ENCODE data around the gene UGT1A8.

The UGT1A8 gene

GRCh38 chr2:233768076-233768475, 150.6 kb downstream of the UGT1A8 start:
- no peak for DNase-seq (ENCODE audit: low read depth)

- no peak for DNase-seq (ENCODE audit: low read depth)
These were observed 151.8 kb downstream of the UGT1A8 start for GRCh38 chr2:233769260-233769659.

- DNase-seq (ENCODE audit: low read depth): no peak
These were observed 154.7 kb downstream of the UGT1A8 start for GRCh38 chr2:233772153-233772552.

DNA sequence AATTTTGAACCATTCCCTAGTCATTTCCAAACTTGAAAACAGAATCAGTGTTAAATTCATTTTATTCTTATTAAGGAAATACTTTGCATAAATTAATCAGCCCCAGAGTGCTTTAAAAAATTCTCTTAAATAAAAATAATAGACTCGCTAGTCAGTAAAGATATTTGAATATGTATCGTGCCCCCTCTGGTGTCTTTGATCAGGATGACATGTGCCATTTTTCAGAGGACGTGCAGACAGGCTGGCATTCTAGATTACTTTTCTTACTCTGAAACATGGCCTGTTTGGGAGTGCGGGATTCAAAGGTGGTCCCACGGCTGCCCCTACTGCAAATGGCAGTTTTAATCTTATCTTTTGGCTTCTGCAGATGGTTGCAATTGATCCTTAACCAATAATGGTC, 155.2 kb downstream of the UGT1A8 start:
- DNase-seq (ENCODE audit: low read depth): no peak

GRCh38 chr2:233773854-233774253, 156.4 kb downstream of the UGT1A8 start:
- no peak for DNase-seq (ENCODE audit: low read depth)

DNA sequence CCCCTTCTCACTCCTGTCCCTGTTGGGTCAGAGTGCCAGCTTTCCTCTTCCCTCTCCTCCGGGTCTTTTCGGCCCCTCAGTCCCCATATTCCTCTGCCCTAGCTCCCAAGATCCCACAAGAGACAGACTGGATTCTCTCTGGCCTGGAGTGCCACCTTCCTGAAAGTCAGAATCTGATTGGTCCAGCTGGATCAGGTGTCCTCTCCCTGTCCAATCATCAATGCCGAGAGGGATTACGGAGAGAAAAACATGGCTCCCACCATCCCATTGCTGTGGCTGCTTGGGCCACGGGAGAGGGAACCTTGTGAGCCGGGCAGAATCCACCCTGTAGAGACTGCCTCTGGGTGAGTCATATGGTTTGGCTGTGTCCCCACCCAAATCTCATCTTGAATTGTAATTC, 158.0 kb downstream of the UGT1A8 start:
- DNase-seq (ENCODE audit: low read depth): no peak

DNA sequence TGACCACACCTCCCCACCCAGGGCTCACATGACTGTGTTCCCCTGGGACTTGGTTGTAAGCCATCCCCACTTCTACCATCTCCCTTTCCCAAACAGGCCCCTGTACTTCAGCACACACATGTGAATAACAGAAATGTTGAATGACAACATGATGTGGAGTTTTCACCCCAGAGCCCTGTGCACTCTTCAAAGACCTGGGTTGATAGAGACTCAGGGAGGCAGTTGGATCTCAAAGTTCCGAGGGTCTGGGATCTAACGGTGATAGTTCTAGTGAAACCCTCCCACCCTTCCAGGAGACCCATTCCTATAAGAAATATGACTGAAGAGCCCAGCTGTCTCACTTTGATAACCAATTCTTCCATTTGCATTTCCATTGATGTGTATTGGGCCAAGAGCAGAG, 160.6 kb downstream of the UGT1A8 start, which contains the start of gene MROH2A:
TSS of gene MROH2A (plus strand) at position 301 of the 400 bp plus-strand sequence. CDS start 1,029 bp downstream, outside the sequence.
- no peak for DNase-seq (ENCODE audit: low read depth)

GRCh38 chr2:233779722-233780121, 162.3 kb downstream of the UGT1A8 start:
- DNase-seq (ENCODE audit: low read depth): no peak

DNA sequence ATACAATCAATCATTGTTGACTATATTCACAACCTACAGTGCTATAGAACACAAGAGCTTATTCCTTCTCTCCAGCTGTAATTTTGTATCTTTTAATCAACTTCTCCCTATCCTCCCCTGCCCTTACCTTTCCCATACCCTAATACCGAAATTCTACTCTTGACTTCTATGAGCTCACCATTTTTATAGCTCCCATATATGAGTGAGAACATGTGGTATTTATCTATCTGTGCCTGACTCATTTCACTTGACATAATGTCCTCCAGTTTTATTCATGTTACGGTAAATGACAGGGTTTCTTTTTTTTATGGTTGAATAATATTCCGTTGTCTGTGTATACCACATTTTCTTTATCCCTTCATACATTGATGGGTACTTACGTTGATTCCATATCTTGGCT, 163.3 kb downstream of the UGT1A8 start:
- no peak for DNase-seq (ENCODE audit: low read depth)

GRCh38 chr2:233789554-233789953, 172.1 kb downstream of the UGT1A8 start:
- no peak for DNase-seq (ENCODE audit: low read depth)

- DNase-seq (ENCODE audit: low read depth): no peak
These were observed 173.9 kb downstream of the UGT1A8 start for GRCh38 chr2:233791151-233791882.

DNA sequence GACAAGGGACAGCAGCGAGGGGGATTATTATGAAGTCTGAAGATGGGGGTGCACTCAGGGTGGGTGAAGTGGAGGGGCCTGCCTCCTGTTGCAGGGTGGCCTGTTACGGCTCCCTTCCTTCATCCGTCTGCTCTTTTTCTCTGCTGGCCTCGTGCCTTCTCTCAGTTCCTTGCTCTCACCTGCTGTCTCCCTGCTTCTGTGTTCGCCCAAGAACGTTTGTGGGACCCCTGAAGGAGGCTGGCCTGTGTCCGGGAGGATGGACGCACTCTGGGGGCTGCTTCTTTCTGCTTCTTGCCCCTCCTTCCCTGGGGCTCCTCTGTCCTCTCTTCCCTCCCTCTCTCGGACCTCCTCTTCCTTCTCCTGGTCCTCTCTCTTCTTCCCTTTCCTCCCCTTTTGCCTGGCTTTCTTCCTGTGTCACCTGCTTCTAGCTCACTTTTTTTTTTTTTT, 174.5 kb downstream of the UGT1A8 start:
- no peak for DNase-seq (ENCODE audit: low read depth)

DNA sequence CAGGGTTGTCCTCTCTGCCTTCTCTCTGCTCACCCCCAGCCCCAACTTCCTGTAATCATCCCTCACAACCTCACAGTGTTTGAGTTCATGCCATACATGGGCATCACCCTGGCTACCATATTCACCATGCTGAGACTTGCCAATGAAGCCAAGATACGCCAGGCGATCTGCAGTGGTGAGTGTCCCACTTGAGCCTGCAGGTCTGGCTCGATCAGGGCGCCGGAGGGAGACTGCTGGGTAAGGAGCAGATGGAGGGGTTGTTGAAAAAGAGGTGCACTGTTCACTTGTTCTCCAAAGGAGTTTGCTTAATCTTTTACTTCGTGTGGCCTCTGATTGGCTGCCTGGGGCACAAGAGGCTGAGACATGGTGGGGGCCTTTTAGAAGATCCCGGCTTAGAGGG, 175.3 kb downstream of the UGT1A8 start:
- DNase-seq (ENCODE audit: low read depth): no peak

GRCh38 chr2:233793465-233794127, 176.2 kb downstream of the UGT1A8 start:
- DNase-seq (ENCODE audit: low read depth): no peak

GRCh38 chr2:233794128-233794658, 176.8 kb downstream of the UGT1A8 start:
- no peak for DNase-seq (ENCODE audit: low read depth)

- DNase-seq (ENCODE audit: low read depth): no peak
These were observed 178.3 kb downstream of the UGT1A8 start for GRCh38 chr2:233795735-233796171.

GRCh38 chr2:233796254-233796653, 178.8 kb downstream of the UGT1A8 start:
- no peak for DNase-seq (ENCODE audit: low read depth)

GRCh38 chr2:233798335-233799086, 181.1 kb downstream of the UGT1A8 start:
- no peak for DNase-seq (ENCODE audit: low read depth)

GRCh38 chr2:233799087-233799665, 181.7 kb downstream of the UGT1A8 start:
- DNase-seq (ENCODE audit: low read depth): no peak

DNA sequence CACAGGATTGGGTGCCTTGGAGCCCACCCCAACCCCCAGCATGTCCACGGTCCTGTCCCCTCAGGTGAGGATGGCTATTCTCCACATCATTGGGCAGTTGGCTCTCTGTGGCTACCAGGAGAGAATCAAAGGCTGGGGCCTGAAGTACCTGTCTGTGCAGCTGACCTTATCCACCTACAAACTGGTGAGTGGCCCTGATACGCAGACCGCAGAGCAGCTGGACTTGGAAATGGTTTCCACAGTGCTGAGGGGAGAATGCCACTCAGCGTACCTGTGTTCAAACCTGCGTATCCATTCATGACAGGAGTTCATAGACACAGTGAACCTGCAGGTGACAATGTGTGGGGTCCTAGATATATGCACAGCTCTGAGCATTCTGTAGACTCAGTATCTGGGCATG, 182.3 kb downstream of the UGT1A8 start:
- DNase-seq (ENCODE audit: low read depth): no peak

DNA sequence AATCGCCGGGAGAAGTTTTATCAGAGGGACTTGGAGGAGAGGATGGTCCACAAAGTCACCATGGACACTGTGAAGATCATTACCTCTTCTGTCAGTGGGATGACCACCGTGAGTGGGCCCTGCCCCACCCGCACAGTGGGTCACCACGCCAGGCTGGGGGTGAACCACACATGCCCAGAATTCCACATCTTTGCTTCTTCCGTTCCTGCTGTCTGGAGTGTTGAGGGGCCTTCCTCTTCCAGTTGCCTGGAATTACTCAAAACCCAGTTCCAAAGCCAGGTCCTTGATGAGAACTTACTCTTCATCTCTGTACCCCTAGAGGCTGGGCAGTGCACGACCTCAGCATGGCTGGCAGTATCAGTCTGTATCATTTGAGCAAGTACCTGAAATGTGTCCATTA, 182.8 kb downstream of the UGT1A8 start:
- DNase-seq (ENCODE audit: low read depth): no peak

Data from iris pigment epithelial cell (primary cell).